K562 (cell line): ENCODE data around the gene TICRR. TPM values are rescaled to one million over a fixed set of nuclear protein-coding genes. Genes with fewer than 3 reads are reported as not detected.

ENCODE experiments used
- ATAC-seq: fragments of 200-7000 bp; cut with Tn5 transposase; 3 replicates; pipeline ENCODE4 v1.9.1; 2020; ENCODE audit warnings: moderate library complexity
- BruUV-seq: library from RNA; stranded (reverse); fragments of 400-500 nt; replicated peaks from 2 replicates; lab custom pipeline; 2021; lab: Mats Ljungman, UMichigan
- CTCF ChIA-PET: fragments of 300-600 bp; formaldehyde crosslinking; extraction: SDS; loops from one replicate; lab custom pipeline; 2021; ENCODE audit warnings: low intra/inter-chr PET ratio; lab: Yijun Ruan, JAX
- POLR2A ChIA-PET: fragments of 300-600, 350-650 bp; sonication (Branson Sonifier 250); formaldehyde crosslinking; extraction: SDS; loops from one replicate; lab custom pipeline; 2021; ENCODE audit warnings: antibody characterized with exemption, inconsistent platforms; lab: Yijun Ruan, JAX
- DNase-seq, 4 experiments: peaks; one replicate each; pipeline versions ENCODE4 v3.0.0 to v3.0.0-alpha.2; 2011 to 2018; ENCODE audit warnings: low spot score in 3 of 4, mixed read lengths in 3 of 4; ENCODE audit errors: extremely low read depth in 1 of 4
- FAIRE-seq: peaks from 2 replicates; lab custom pipeline; 2011; peaks lifted over from hg19 to GRCh38; lab: Jason Lieb, UNC
- H2AFZ ChIP-seq: 2 replicates; pipeline ENCODE4 v1.6.0; 2011; ENCODE audit warnings: low read depth, low read length, control low read depth, inconsistent platforms
- H3K27ac ChIP-seq: fragments of 200-600 bp; 3 replicates; pipeline ENCODE4 v1.8.0; 2011; ENCODE audit warnings: low read depth, mild to moderate bottlenecking, control low read depth, inconsistent platforms, low read length, moderate library complexity, mixed read lengths; ENCODE audit errors: extremely low read depth
- H3K27me3 ChIP-seq, 2 experiments: fragments of 300-600 bp in 1 of 2; 2 replicates in 1 of 2; 3 replicates in 1 of 2; pipeline versions ENCODE4 v1.6.0 to v1.8.0; 2011; ENCODE audit warnings: inconsistent platforms in 2 of 2, low read length in 2 of 2, mild to moderate bottlenecking in 1 of 2, mixed read lengths in 1 of 2, moderate library complexity in 1 of 2; ENCODE audit not compliant: control insufficient read depth in 2 of 2, insufficient read depth in 2 of 2
- H3K36me3 ChIP-seq: fragments of 300-600 bp; 3 replicates; pipeline ENCODE4 v1.8.0; 2011; ENCODE audit warnings: mild to moderate bottlenecking, low read length, inconsistent platforms; ENCODE audit not compliant: control insufficient read depth, insufficient read depth
- H3K4me1 ChIP-seq, 2 experiments: fragments of 200-600 bp in 1 of 2; replicated peaks in 1 of 2; 2 replicates in 1 of 2; 3 replicates in 1 of 2; pipeline versions ENCODE4 v1.5.1 to v1.8.0; 2011; ENCODE audit warnings: inconsistent platforms in 2 of 2, low read length in 2 of 2, mild to moderate bottlenecking in 1 of 2, mixed read lengths in 1 of 2, moderate library complexity in 1 of 2; ENCODE audit not compliant: control insufficient read depth in 2 of 2, insufficient read depth in 2 of 2
- H3K4me2 ChIP-seq: 2 replicates; pipeline ENCODE4 v1.6.1; 2011; ENCODE audit warnings: low read length, control low read depth, inconsistent platforms, mixed read lengths; ENCODE audit not compliant: insufficient read depth
- H3K4me3 ChIP-seq: fragments of 200-600 bp; sonication (generic), shearing (Covaris generic); 2 replicates; pipeline ENCODE4 v1.5.1; 2016; ENCODE audit warnings: control low read depth, inconsistent platforms
- H3K79me2 ChIP-seq: fragments of 200-600 bp; 3 replicates; pipeline ENCODE4 v1.8.0; 2011; ENCODE audit warnings: low read length, inconsistent platforms; ENCODE audit not compliant: control insufficient read depth, insufficient read depth
- H3K9ac ChIP-seq, 2 experiments: 2 replicates each; pipeline versions ENCODE4 v1.6.0 to v1.6.1; 2011; ENCODE audit warnings: low read depth in 2 of 2, low read length in 2 of 2, control low read depth in 1 of 2, inconsistent platforms in 1 of 2, mild to moderate bottlenecking in 1 of 2, mixed read lengths in 1 of 2; ENCODE audit not compliant: insufficient read depth in 1 of 2
- H3K9me1 ChIP-seq: one replicate; pipeline ENCODE4 v1.6.0; 2011; ENCODE audit warnings: inconsistent platforms, mild to moderate bottlenecking, low read length, moderate library complexity; ENCODE audit not compliant: control insufficient read depth, insufficient read depth
- H3K9me3 ChIP-seq: replicated peaks from 2 replicates; pipeline ENCODE4 v1.5.1; 2011; ENCODE audit warnings: low read depth, low read length, inconsistent platforms; ENCODE audit not compliant: control insufficient read depth, insufficient read depth
- H4K20me1 ChIP-seq: replicated peaks from 2 replicates; pipeline ENCODE4 v1.6.1; 2011; ENCODE audit warnings: low read length, inconsistent platforms, mixed read lengths; ENCODE audit not compliant: control insufficient read depth, insufficient read depth
- HDAC6 ChIP-seq: IDR thresholded peaks from 2 replicates; pipeline ENCODE4 v1.6.1; 2012; ENCODE audit warnings: low read depth, mild to moderate bottlenecking, control low read depth, inconsistent platforms, low read length, moderate library complexity
- RBM17 ChIP-seq: fragments of 200-400 bp; formaldehyde crosslinking; IDR thresholded peaks from 2 replicates; pipeline ENCODE4 v1.6.1; 2017; ENCODE audit warnings: low read depth, mild to moderate bottlenecking, low read length, borderline replicate concordance
- TCF15 ChIP-seq: fragments of 250-450 bp; sonication (Bioruptor Pico); IDR thresholded peaks from 2 replicates; pipeline ENCODE4 v1.8.0; 2022; ENCODE audit warnings: moderate library complexity, mild to moderate bottlenecking, inconsistent platforms
- ZNF217 ChIP-seq: sonication (generic); formaldehyde crosslinking; IDR thresholded peaks from 2 replicates; pipeline ENCODE4 v1.8.0; 2022; ENCODE audit warnings: mild to moderate bottlenecking, missing genetic modification reagents
- ZNF282 ChIP-seq: sonication (generic); formaldehyde crosslinking; IDR thresholded peaks from 2 replicates; pipeline ENCODE4 v1.8.1; 2023; ENCODE audit warnings: missing genetic modification reagents
- WGBS: fragments of 100-300 bp; shearing (Covaris generic); methylation state at CpG from one replicate; pipeline ENCODE4 v1.1.6; 2016; ENCODE audit warnings: low coverage, mixed read lengths; ENCODE audit not compliant: insufficient coverage; ENCODE audit errors: missing lambda C conversion rate; 5-methylcytosine and 5-hydroxymethylcytosine counted together
- in situ Hi-C: fragments of 300-500 bp; cut with MboI; formaldehyde crosslinking; loops from 4 replicates; pipeline ENCODE4 v1.15.0; 2018; ENCODE audit warnings: inconsistent platforms, mixed read lengths
- intact Hi-C: fragments of 100-400 bp; cut with micrococcal nuclease; formaldehyde crosslinking; loops from 2 replicates; pipeline ENCODE4 v1.14.2; 2022
- polyA plus RNA-seq, 8 experiments: library from polyadenylated mRNA; depleted of rRNA in 4 of 8; stranded (reverse) in 5 of 8; unstranded in 3 of 8; fragments of >200 nt; fragmentation: Nextera tagmentation in 2 of 8; fragmentation: Illumina TruSeq in 1 of 8; extraction: Ambion mirVana in 2 of 8; extraction: Trizol in 1 of 8; gene quantifications; 2 replicates each; pipeline versions ENCODE4 v1.2.1 to v1.2.3, GENCODE V29; 2011 to 2014; ENCODE audit warnings: inconsistent platforms in 1 of 8, missing spikeins in 1 of 8
- total RNA-seq, 7 experiments: library from RNA; depleted of rRNA in 6 of 7; stranded (reverse); fragments of >200 nt in 6 of 7; fragmentation: Illumina TruSeq in 2 of 7; extraction: Trizol in 2 of 7; gene quantifications; 2 replicates each; pipeline versions ENCODE4 v1.2.1 to v1.2.3, GENCODE V29; 2011 to 2021; ENCODE audit warnings: low replicate concordance in 1 of 7

The TICRR gene
- total and polyA plus RNA-seq, 9 of the 15 experiments (the other 6 are each of a cell fraction or from before 2014, with no cell fraction given), result 0.84 to 22.9 (median 13.7) TPM

- TF ChIP-seq ZNF282 (no peak), TCF15 (CRISPR knock-in tag) (no peak), ZNF217 (CRISPR knock-in tag) (no peak)
Measured at GRCh38 chr15:89656116-89656815, 81.0 kb downstream of the TICRR start (continued).

GRCh38 chr15:89657686-89658200 lies 82.5 kb downstream of the TICRR start:
- no peak overlapping the region for H3K4me3 ChIP-seq
- TF ChIP-seq HDAC6, result no peak
- TF ChIP-seq RBM17, result no peak
- TF ChIP-seq, all 486 proteins: peak for 0
- intact Hi-C loops, result no loop called here
- no peak overlapping the region for H3K27ac ChIP-seq
- no peak overlapping the region for H3K4me2 ChIP-seq
- in situ Hi-C loops, result no loop called here
- CTCF ChIA-PET, result no interaction called here
- no peaks in the 10 kb centered on the region for H3K79me2 ChIP-seq
- no peaks in the 10 kb centered on the region for H3K9me3 ChIP-seq
- no peak overlapping the region for H2AFZ ChIP-seq
- no TSS peak for BruUV-seq
- no peak overlapping the region for H3K9ac ChIP-seq
- FAIRE-seq (no peak), DNase-seq (no peak), ATAC-seq (no peak)
- H3K4me1 ChIP-seq, result peaks cover 0 to 18% of the 10 kb centered on the region in 2 experiments; a peak in 4 of 5 replicates
- H3K27me3 ChIP-seq, result peaks cover 16 to 47% of the 10 kb centered on the region in 2 experiments
- H4K20me1 ChIP-seq, result no peaks in the 10 kb centered on the region
- H3K9me1 ChIP-seq, result no peaks in the 10 kb centered on the region
- WGBS, result 15% methylated on average over 5 of the region's 5 CpGs
- H3K36me3 ChIP-seq, result no peaks in the 10 kb centered on the region
- POLR2A ChIA-PET, result no interaction called here
